Hepatocyte (in vitro differentiated cells): ENCODE results near the gene REL. TPM values are rescaled to one million over a fixed set of nuclear protein-coding genes. Genes with fewer than 3 reads are reported as not detected.

Experiments used
- DNase-seq: peaks from one replicate; pipeline ENCODE4 v3.0.0-alpha.2; 2016; ENCODE audit warnings: low spot score
- H2AFZ ChIP-seq: fragments of 200-600 bp; sonication (generic); 2 replicates; pipeline ENCODE4 v1.6.0; 2016; ENCODE audit warnings: antibody characterized with exemption, mild to moderate bottlenecking
- H3K27ac ChIP-seq: fragments of 200-600 bp; sonication (generic); 2 replicates; pipeline ENCODE4 v1.5.1; 2016; ENCODE audit warnings: mild to moderate bottlenecking
- H3K27me3 ChIP-seq: fragments of 200-600 bp; sonication (generic); 2 replicates; pipeline ENCODE4 v1.6.1; 2016
- H3K36me3 ChIP-seq: fragments of 200-600 bp; sonication (generic); replicated peaks from 2 replicates; pipeline ENCODE4 v1.5.1; 2016; ENCODE audit warnings: low read depth; ENCODE audit not compliant: insufficient read depth
- H3K4me1 ChIP-seq: fragments of 200-600 bp; sonication (generic); 2 replicates; pipeline ENCODE4 v1.5.1; 2016; ENCODE audit warnings: mild to moderate bottlenecking, moderate library complexity; ENCODE audit not compliant: insufficient read depth
- H3K4me2 ChIP-seq: fragments of 200-600 bp; sonication (generic); 2 replicates; pipeline ENCODE4 v1.6.0; 2016
- H3K4me3 ChIP-seq: fragments of 200-600 bp; sonication (generic); 2 replicates; pipeline ENCODE4 v1.5.1; 2016; ENCODE audit warnings: mild to moderate bottlenecking
- H3K79me2 ChIP-seq: fragments of 200-600 bp; sonication (generic); 2 replicates; pipeline ENCODE4 v1.6.0; 2017; ENCODE audit warnings: mild to moderate bottlenecking
- H3K9me2 ChIP-seq: fragments of 200-600 bp; sonication (generic); replicated peaks from 2 replicates; pipeline ENCODE4 v1.6.0; 2017; ENCODE audit warnings: mild to moderate bottlenecking; ENCODE audit not compliant: insufficient read depth
- H3K9me3 ChIP-seq: fragments of 200-600 bp; sonication (generic); 2 replicates; pipeline ENCODE4 v1.5.1; 2016; ENCODE audit warnings: low read depth, mild to moderate bottlenecking
- H4K20me1 ChIP-seq: fragments of 200-600 bp; sonication (generic); 2 replicates; pipeline ENCODE4 v1.6.0; 2016; ENCODE audit warnings: mild to moderate bottlenecking; ENCODE audit not compliant: insufficient read depth, poor library complexity, severe bottlenecking
- EZH2 ChIP-seq: fragments of 200-600 bp; sonication (generic); IDR thresholded peaks from 2 replicates; pipeline ENCODE4 v1.6.1; 2016; ENCODE audit warnings: antibody characterized with exemption, mild to moderate bottlenecking, borderline replicate concordance
- EZH2phosphoT487 ChIP-seq: fragments of 200-600 bp; sonication (generic); IDR thresholded peaks from one replicate; pipeline ENCODE4 v1.6.1; 2018; ENCODE audit warnings: antibody characterized with exemption, mild to moderate bottlenecking, low read depth, moderate library complexity; ENCODE audit not compliant: unreplicated experiment, severe bottlenecking
- WGBS: methylation state at CpG from one replicate; pipeline ENCODE4 v1.1.6; 2016; ENCODE audit warnings: low lambda C conversion rate; ENCODE audit errors: missing lambda C conversion rate; 5-methylcytosine and 5-hydroxymethylcytosine counted together
- polyA plus RNA-seq: library from polyadenylated mRNA; unstranded; fragments of >200 nt; fragmentation: Nextera tagmentation; extraction: Ambion mirVana; gene quantifications from 2 replicates; pipeline ENCODE4 v1.2.1, GENCODE V29; 2016
- total RNA-seq: library from RNA; depleted of rRNA; stranded (reverse); fragments of >200 nt; gene quantifications from 2 replicates; pipeline ENCODE4 v1.2.3, GENCODE V29; 2014
- TF ChIP-seq, protein P1 (sequence below): fragments of 200-600 bp; sonication (generic); IDR thresholded peaks from 2 replicates; pipeline ENCODE4 v1.5.1; 2016; ENCODE audit warnings: antibody characterized with exemption, mild to moderate bottlenecking; ENCODE audit not compliant: poor library complexity

The REL gene
- total and polyA plus RNA-seq, 2 experiments from 2014 or later = 4.2 to 12.3 TPM

DNA sequence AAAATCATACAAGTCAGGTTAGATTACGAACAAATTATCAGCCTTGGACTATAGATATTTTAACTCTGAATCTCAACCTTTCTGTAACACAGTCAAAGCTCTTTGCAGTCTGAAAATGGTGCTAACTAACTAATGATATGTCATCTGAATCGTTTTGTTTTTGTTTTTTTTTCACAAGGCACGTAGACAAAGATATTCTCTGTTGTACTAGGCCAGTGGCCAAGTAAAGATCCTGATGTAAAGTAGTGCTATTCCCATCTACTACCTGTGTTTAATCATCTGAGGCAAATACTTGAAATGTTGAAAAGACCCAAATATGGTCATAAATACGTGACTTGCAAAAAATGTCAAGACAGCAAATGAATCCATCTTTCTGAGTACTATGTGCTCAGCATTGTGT, 65.7 kb downstream of the REL start:
- no peak overlapping the region for H3K4me3 ChIP-seq
- TF ChIP-seq, protein P1, sequence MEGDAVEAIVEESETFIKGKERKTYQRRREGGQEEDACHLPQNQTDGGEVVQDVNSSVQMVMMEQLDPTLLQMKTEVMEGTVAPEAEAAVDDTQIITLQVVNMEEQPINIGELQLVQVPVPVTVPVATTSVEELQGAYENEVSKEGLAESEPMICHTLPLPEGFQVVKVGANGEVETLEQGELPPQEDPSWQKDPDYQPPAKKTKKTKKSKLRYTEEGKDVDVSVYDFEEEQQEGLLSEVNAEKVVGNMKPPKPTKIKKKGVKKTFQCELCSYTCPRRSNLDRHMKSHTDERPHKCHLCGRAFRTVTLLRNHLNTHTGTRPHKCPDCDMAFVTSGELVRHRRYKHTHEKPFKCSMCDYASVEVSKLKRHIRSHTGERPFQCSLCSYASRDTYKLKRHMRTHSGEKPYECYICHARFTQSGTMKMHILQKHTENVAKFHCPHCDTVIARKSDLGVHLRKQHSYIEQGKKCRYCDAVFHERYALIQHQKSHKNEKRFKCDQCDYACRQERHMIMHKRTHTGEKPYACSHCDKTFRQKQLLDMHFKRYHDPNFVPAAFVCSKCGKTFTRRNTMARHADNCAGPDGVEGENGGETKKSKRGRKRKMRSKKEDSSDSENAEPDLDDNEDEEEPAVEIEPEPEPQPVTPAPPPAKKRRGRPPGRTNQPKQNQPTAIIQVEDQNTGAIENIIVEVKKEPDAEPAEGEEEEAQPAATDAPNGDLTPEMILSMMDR = no peak
- TF ChIP-seq EZH2 = no peak
- no peak for TF ChIP-seq EZH2phosphoT487
- 94% methylated on average over 4 of the region's 4 CpGs for WGBS
- H3K4me1 ChIP-seq = no peaks in the 10 kb centered on the region
- H3K36me3 ChIP-seq = no peaks in the 10 kb centered on the region
- no peaks in the 10 kb centered on the region for H3K9me3 ChIP-seq
- no peak for DNase-seq
- no peak overlapping the region for H3K4me2 ChIP-seq
- no peaks in the 10 kb centered on the region for H3K27me3 ChIP-seq
- no peaks in the 10 kb centered on the region for H3K9me2 ChIP-seq
- H2AFZ ChIP-seq = no peak overlapping the region
- no peaks in the 10 kb centered on the region for H3K79me2 ChIP-seq
- no peak overlapping the region for H3K27ac ChIP-seq
- H4K20me1 ChIP-seq = no peaks in the 10 kb centered on the region

DNA sequence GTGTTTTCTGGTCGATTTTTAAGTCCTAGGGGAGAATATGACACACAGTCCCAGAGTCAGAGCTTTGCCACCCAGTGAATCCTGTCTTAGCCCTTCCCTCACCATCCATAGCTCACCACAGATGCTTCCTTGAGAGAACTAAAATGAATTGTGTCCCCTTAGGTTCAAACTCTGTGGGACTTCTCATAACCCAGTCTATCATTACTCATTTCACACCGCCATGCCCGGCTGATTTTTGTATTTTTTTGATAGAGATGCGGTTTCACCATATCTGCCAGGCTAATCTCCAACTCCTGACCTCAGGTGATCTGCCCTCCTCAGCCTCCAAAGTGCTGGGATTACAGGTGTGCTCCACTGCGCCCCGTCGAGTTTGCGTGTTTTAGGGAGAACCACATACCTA, 66.8 kb downstream of the REL start:
- TF ChIP-seq EZH2phosphoT487 (no peak), EZH2 (no peak)
- TF ChIP-seq, protein P1 = no peak
- Histone ChIP-seq H3K27me3 (no peaks in the 10 kb centered on the region), H4K20me1 (no peaks in the 10 kb centered on the region), H3K4me1 (no peaks in the 10 kb centered on the region), H3K79me2 (no peaks in the 10 kb centered on the region), H3K27ac (no peak overlapping the region), H3K4me2 (no peak overlapping the region), H3K9me2 (no peaks in the 10 kb centered on the region), H2AFZ (no peak overlapping the region), H3K9me3 (no peaks in the 10 kb centered on the region), H3K4me3 (no peak overlapping the region), H3K36me3 (no peaks in the 10 kb centered on the region)
- 95% methylated on average over 8 of the region's 8 CpGs for WGBS
- DNase-seq = no peak

DNA sequence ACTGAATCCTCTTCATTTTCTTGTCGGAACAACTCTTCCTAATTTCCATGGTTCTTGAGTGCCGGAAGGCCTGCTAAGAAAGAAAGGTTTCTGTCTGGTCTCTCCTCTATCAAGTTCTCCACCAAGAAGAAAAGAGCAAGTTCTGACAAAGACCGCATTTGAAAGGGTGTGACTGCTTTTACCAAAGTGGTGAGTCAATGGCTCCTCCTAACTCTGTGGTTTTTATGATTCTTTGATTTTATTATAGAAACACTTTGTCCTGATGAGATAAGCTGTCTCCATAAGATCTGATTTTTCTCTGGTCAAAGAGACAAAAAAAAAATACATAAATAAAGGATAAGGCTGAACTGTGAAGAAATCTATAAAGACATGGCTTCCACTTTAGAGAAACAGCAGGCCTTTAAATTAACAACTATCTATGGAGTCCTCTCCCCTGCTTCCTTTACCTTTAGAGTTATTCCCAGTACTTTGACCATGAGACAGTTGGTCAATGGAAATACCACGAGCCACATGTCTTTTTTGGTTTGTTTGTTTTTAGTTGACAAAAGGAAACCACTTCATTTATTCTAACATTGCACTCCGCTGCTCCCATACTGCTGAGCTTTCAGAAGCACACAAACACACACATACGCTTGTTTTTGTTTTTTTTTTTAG, 67.7 kb downstream of the REL start:
- Histone ChIP-seq H3K79me2 (no peaks in the 10 kb centered on the region), H3K36me3 (peaks cover 4% of the 10 kb centered on the region), H4K20me1 (no peaks in the 10 kb centered on the region), H3K27ac (no peak overlapping the region), H2AFZ (no peak overlapping the region), H3K4me1 (no peaks in the 10 kb centered on the region), H3K4me2 (no peak overlapping the region), H3K9me2 (no peaks in the 10 kb centered on the region), H3K27me3 (no peaks in the 10 kb centered on the region), H3K4me3 (no peak overlapping the region), H3K9me3 (no peaks in the 10 kb centered on the region)
- no peak for DNase-seq
- WGBS = 96% methylated on average over 6 of the region's 6 CpGs
- TF ChIP-seq, protein P1 = no peak
- TF ChIP-seq EZH2phosphoT487 (no peak), EZH2 (no peak)

DNA sequence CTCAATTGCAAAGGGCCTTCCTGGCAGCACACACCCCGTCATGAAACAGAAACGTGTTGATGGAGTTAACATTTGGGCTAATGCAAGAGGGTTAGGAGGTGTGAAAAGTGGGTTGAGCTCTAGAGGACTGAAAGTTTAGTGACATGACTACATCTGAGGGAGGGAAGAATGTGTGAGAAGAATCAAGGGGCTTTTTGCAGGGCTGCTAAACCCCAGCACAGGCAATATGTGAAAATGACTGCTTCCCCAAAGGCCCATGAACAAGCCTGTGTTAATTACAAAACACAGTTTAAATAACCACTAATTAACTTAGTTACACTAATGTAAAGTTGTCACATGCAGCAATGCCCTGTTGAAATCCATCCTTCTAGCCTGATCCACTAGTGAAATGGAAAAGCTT, 72.8 kb downstream of the REL start:
- Histone ChIP-seq H3K4me1 (no peaks in the 10 kb centered on the region), H3K79me2 (no peaks in the 10 kb centered on the region), H3K27me3 (no peaks in the 10 kb centered on the region), H3K9me3 (no peaks in the 10 kb centered on the region), H3K27ac (no peak overlapping the region), H3K9me2 (no peaks in the 10 kb centered on the region), H2AFZ (no peak overlapping the region), H4K20me1 (no peaks in the 10 kb centered on the region), H3K4me3 (no peak overlapping the region), H3K36me3 (peaks cover 4% of the 10 kb centered on the region), H3K4me2 (no peak overlapping the region)
- WGBS = 64% methylated on average over 2 of the region's 2 CpGs
- TF ChIP-seq EZH2 = no peak
- TF ChIP-seq, protein P1 = no peak
- TF ChIP-seq EZH2phosphoT487 = no peak
- DNase-seq = no peak
